Measurements from ENCODE around the gene CNN1. TPM values are rescaled to one million over a fixed set of nuclear protein-coding genes. Genes with fewer than 3 reads are reported as not detected.

Gene CNN1
- total and polyA plus RNA-seq, 2 of the 8 experiments (the other 6 are each of a cell fraction or from before 2014, with no cell fraction given), result 29.8 to 50.8 TPM

- H3K23ac ChIP-seq (ENCODE audit: insufficient read length), result no peak overlapping the region
- H3K9me3 ChIP-seq (ENCODE audit: insufficient read depth in 2 of 2, low read depth in 1 of 2, low read length in 1 of 2), result no peaks in the 10 kb centered on the region
- no peak overlapping the region for H4K5ac ChIP-seq (ENCODE audit: insufficient read length, low read depth, low read length)
- H3K4me2 ChIP-seq (ENCODE audit: insufficient read depth in 1 of 2, low read depth in 2 of 2, low read length in 2 of 2), result peak overlapping the region; percentile 71 to 94
- CTCF ChIA-PET (ENCODE audit: partially characterized antibody), result interaction anchor here (0.5 to 3.2 kb wide), 6 partner anchors 10 to 258 kb away, joined by 3 to 24 read pairs (median 4); partner anchors contain the start of gene ELOF1
- peak overlapping the region; percentile 30 to 66 (median 64) for H3K4me3 ChIP-seq (ENCODE audit: extremely low read depth in 1 of 4, insufficient read depth in 2 of 4, low read depth in 3 of 4, low read length in 4 of 4)
- H3K79me2 ChIP-seq (ENCODE audit: control insufficient read depth in 1 of 2, insufficient read depth in 2 of 2, low read length in 2 of 2), result no peaks in the 10 kb centered on the region
- H3K27ac ChIP-seq (ENCODE audit: low read depth, low read length), result no peak overlapping the region
- H4K91ac ChIP-seq (replicated peaks; ENCODE audit: insufficient read length, low read length), result peak overlapping the region; percentile 69
- POLR2A ChIA-PET (ENCODE audit: partially characterized antibody), result interaction anchor here (0.6 to 2.2 kb wide), 7 partner anchors 9 to 27 kb away, joined by 3 to 16 read pairs (median 5); partner anchors contain the start of genes ELOF1 and ZNF627
- 20% methylated on average over 49 of the region's 62 CpGs; no CpG with 5 or more reads in 1 of the 2 experiments for WGBS, 2 experiments (ENCODE audit: extremely low coverage in 1 of 2, insufficient coverage in 1 of 2, insufficient read length in 1 of 2, insufficient replicate concordance in 2 of 2, low coverage in 1 of 2, low lambda C conversion rate in 2 of 2, missing lambda C conversion rate in 1 of 2)
- no peaks in the 10 kb centered on the region for H3K36me3 ChIP-seq (ENCODE audit: control insufficient read depth in 2 of 4, insufficient read depth in 4 of 4, low read length in 3 of 4)
- no peak overlapping the region for H3K14ac ChIP-seq (ENCODE audit: insufficient read length)
- H3K27me3 ChIP-seq (replicated peaks in 1 of 4; ENCODE audit: control insufficient read depth in 3 of 4, extremely low read depth in 1 of 4, insufficient read depth in 3 of 4, low read length in 3 of 4), result peaks cover 0 to 10% (median 6%) of the 10 kb centered on the region in 4 experiments; a peak in 5 of 7 replicates
- peaks cover 0 to 10% (median 6%) of the 10 kb centered on the region in 4 experiments; a peak in 4 of 7 replicates for H3K4me1 ChIP-seq (replicated peaks in 1 of 4; ENCODE audit: control insufficient read depth in 3 of 4, insufficient read depth in 4 of 4, low read length in 3 of 4)
- DNase-seq (ENCODE audit: low read depth in 1 of 2, low spot score in 2 of 2) (peak in 1 of 2 experiments; percentile 73), FAIRE-seq (no peak)
- H2BK12ac ChIP-seq (ENCODE audit: low read depth, low read length), result peak overlapping the region; percentile 77; the same call in 1 of the 2 replicates
- no peak overlapping the region for H2BK120ac ChIP-seq (replicated peaks; ENCODE audit: low read depth, low read length)
- H3K23me2 ChIP-seq (ENCODE audit: low read depth, low read length), result peaks cover 6% of the 10 kb centered on the region; the same call in 1 of the 2 replicates
- peak overlapping the region; percentile 80 for H4K8ac ChIP-seq (ENCODE audit: extremely low read depth, insufficient read depth, low read length)
- H4K20me1 ChIP-seq (replicated peaks in 1 of 2; ENCODE audit: control insufficient read depth in 1 of 2, insufficient read depth in 2 of 2, low read length in 2 of 2), result peaks cover 0 to 2% of the 10 kb centered on the region in 2 experiments
- H3K4ac ChIP-seq (replicated peaks; ENCODE audit: insufficient read length, low read depth, low read length), result no peak overlapping the region
- no peak overlapping the region for H2AK5ac ChIP-seq (ENCODE audit: low read depth, low read length)
- peak overlapping the region; percentile 54; the same call in 1 of the 2 replicates for H2AFZ ChIP-seq (ENCODE audit: low read length)
- TF ChIP-seq KDM4A (IDR thresholded peaks at IDR 0.05; ENCODE audit: low read depth, low read length, severe bottlenecking) (peak; percentile 59), POLR2A (IDR thresholded peaks at IDR 0.05; ENCODE audit: control extremely low read depth in 1 of 2, low read depth in 2 of 2, low read length in 2 of 2) (peak in 1 of 2 experiments; percentile 36; a peak in 1 of 3 replicates), KDM1A (IDR thresholded peaks at IDR 0.05; ENCODE audit: borderline replicate concordance, low read length) (peak; percentile 81), RBBP5 (IDR thresholded peaks at IDR 0.05; ENCODE audit: borderline replicate concordance, low read depth, low read length) (0 out of 2 replicates have a peak, but pooled peaks have one; percentile 48), EP300 (IDR thresholded peaks at IDR 0.05; ENCODE audit: borderline replicate concordance in 1 of 2, low read depth in 2 of 2, low read length in 2 of 2) (peak in 1 of 2 experiments; percentile 71; a peak in 1 of 3 replicates), RXRA (IDR thresholded peaks at IDR 0.05; ENCODE audit: insufficient read depth, low read depth, low read length) (no peak), SUZ12 (IDR thresholded peaks at IDR 0.05; ENCODE audit: low read length) (0 out of 2 replicates have a peak, but pooled peaks have one; percentile 37), RAD21 (IDR thresholded peaks at IDR 0.05 in 1 of 2, conservative IDR thresholded peaks at IDR 0.05 in 1 of 2; ENCODE audit: low read depth in 2 of 2, low read length in 2 of 2) (no peak)
- TF ChIP-seq, protein P1, sequence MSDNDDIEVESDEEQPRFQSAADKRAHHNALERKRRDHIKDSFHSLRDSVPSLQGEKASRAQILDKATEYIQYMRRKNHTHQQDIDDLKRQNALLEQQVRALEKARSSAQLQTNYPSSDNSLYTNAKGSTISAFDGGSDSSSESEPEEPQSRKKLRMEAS (IDR thresholded peaks at IDR 0.05), result no peak
- H3K9ac ChIP-seq (replicated peaks in 1 of 4; ENCODE audit: extremely low read depth in 1 of 4, low read depth in 3 of 4, low read length in 3 of 4), result no peak overlapping the region; a peak in 2 of 7 replicates
- H3K56ac ChIP-seq (replicated peaks; ENCODE audit: insufficient read length, low read depth, low read length), result no peak overlapping the region
- no peak overlapping the region; the same call in 1 of the 2 replicates for H2BK15ac ChIP-seq (ENCODE audit: low read length)
- H3K79me1 ChIP-seq (ENCODE audit: low read depth, low read length), result no peaks in the 10 kb centered on the region
- H2BK5ac ChIP-seq (ENCODE audit: low read depth, low read length), result 0 out of 2 replicates have a peak overlapping the region, but pooled peaks have one; percentile 28
- peak overlapping the region; percentile 83 for H3K18ac ChIP-seq (ENCODE audit: extremely low read depth, low read length)
- no peak overlapping the region for H2BK20ac ChIP-seq (ENCODE audit: low read length)
Measured at GRCh38 chr19:11578258-11579142, 39.8 kb downstream of the CNN1 start.
